ENCODE measurements around the gene MRPL52. TPM values are rescaled to one million over a fixed set of nuclear protein-coding genes. Genes with fewer than 3 reads are reported as not detected.
"Not testable (repeated sequence)": the region's sequence is repeated elsewhere in the genome, so short reads cannot be mapped to it uniquely, and the experiment has no call there.

Gene MRPL52
- total RNA-seq, 2 experiments from 2014 or later, result 170 TPM

DNA sequence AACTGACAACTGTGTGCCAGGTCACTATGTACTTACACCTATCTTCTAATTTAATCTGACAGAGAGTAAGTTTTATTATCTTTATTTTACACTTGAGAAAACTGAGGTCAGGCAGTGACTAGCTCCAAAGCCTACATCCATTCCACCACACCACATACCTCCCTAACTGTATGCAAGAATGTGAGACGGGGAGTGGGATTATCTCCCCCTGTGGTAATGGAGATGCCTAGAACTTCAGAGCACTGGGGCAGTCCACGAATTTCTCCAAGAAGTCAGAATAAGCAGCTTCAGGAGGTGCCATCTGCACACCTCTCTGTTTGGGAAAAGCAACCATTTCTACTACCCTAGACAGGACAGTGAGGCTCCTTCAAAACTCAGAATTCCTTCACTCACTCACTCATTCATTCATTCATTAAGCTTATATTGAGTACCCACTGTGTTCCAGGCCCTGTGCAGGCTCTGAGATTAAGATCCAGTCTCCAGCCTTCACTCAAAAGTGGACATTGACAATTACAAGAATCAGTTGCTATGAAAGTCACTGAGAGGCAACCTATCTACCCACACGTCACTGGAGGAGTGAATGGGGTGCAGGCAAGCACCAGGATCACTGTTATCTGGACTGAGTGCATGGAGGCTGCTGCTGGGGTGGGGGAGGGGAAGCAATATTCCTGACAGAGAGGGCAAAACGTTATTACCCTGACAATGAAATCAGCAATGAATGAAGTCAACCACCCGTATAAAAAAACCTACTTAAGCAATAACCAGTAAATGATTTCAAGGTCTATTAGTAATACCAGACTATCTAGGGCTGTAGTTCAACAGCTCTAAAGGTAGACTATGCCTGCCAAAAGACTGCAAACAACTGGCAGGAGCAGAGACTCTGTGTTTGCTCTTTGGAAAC lies 32.4 kb upstream of the MRPL52 start:
- no peak overlapping the region for H3K4me3 Mint-ChIP-seq
- H3K36me3 Mint-ChIP-seq (ENCODE audit: low read depth), result no peaks in the 10 kb centered on the region
- DNase-seq, result no peak
- no peaks in the 10 kb centered on the region for H3K9me3 Mint-ChIP-seq
- no peaks in the 10 kb centered on the region for H3K4me1 Mint-ChIP-seq (ENCODE audit: low read depth)
- H3K27me3 Mint-ChIP-seq (ENCODE audit: low read depth), result peaks cover 6% of the 10 kb centered on the region
- intact Hi-C loops (cut with micrococcal nuclease), result no loop called here
- H3K27ac Mint-ChIP-seq, result no peak overlapping the region
- CTCF ChIA-PET, result interaction anchor here (1.2 kb wide), 1 partner anchor 14 kb away, joined by 3 read pairs; no protein-coding TSS in a partner anchor

- CTCF ChIA-PET, result no interaction called here
- H3K4me3 Mint-ChIP-seq, result no peak overlapping the region
- H3K4me1 Mint-ChIP-seq (ENCODE audit: low read depth), result no peaks in the 10 kb centered on the region
- no peak overlapping the region for H3K27ac Mint-ChIP-seq
- H3K36me3 Mint-ChIP-seq (ENCODE audit: low read depth), result no peaks in the 10 kb centered on the region
- no peaks in the 10 kb centered on the region for H3K9me3 Mint-ChIP-seq
- no peak for DNase-seq
- H3K27me3 Mint-ChIP-seq (ENCODE audit: low read depth), result peaks cover 6% of the 10 kb centered on the region
- intact Hi-C loops (cut with micrococcal nuclease), result no loop called here
These were observed 31.2 kb upstream of the MRPL52 start for GRCh38 chr14:22798528-22798927.

DNA sequence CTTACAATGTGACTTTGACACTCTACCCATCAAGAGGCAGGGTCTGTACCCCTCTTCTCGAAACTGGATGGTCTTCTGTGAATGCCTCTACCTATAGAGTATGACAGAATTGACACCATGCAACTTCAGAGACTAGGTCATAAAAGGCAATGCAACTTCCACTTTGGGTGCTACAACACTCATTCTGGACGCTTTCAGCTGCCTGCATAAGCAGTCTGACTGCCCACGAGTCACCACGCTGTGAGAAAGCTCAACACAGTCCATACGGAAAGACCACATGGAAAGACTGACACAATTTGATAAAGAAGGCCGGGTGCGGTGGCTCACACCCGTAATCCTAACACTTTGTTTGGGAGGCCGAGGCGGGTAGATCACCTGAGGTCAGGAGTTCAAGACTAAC lies 29.3 kb upstream of the MRPL52 start:
- H3K4me1 Mint-ChIP-seq (ENCODE audit: low read depth), result no peaks in the 10 kb centered on the region
- no peak overlapping the region for H3K4me3 Mint-ChIP-seq
- peaks cover 9% of the 10 kb centered on the region for H3K27me3 Mint-ChIP-seq (ENCODE audit: low read depth)

DNA sequence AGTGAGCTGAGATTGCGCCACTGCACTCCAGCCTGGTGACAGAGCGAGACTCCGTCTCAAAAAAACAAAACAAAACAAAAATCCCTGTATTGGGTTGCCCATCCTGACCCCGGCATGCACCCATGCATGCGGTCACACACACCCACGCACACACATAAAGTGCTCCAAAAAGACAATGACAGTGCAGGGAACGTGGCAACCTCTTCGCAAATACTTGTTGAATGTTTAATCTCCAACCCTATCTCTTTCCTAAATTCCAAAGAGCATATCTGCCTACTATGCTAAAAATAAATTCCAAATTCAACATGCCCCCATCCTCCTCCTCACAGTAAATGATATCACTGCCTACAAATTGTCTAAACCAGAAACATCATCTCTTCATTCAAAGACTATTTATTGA lies 28.0 kb upstream of the MRPL52 start:
- H3K27ac Mint-ChIP-seq, result no peak overlapping the region
- CTCF ChIA-PET, result no interaction called here

More for the DNA sequence above, 29.3 kb upstream of the MRPL52 start:
- no peak for DNase-seq
- H3K9me3 Mint-ChIP-seq, result no peaks in the 10 kb centered on the region
- CTCF ChIA-PET, result no interaction called here
- no peaks in the 10 kb centered on the region for H3K36me3 Mint-ChIP-seq (ENCODE audit: low read depth)
- intact Hi-C loops (cut with micrococcal nuclease), result no loop called here
- no peak overlapping the region for H3K27ac Mint-ChIP-seq

GRCh38 chr14:22802860-22803686 lies 26.6 kb upstream of the MRPL52 start:
- intact Hi-C loops (cut with micrococcal nuclease), result no loop called here
- DNase-seq, result no peak
- CTCF ChIA-PET, result interaction anchor here (0.6 kb wide), 1 partner anchor 51 kb away, joined by 3 read pairs; no protein-coding TSS in a partner anchor
- Mint-ChIP-seq H3K36me3 (ENCODE audit: low read depth) (no peaks in the 10 kb centered on the region), H3K27ac (no peak overlapping the region), H3K27me3 (ENCODE audit: low read depth) (peaks cover 9% of the 10 kb centered on the region), H3K4me1 (ENCODE audit: low read depth) (no peaks in the 10 kb centered on the region), H3K9me3 (no peaks in the 10 kb centered on the region), H3K4me3 (no peak overlapping the region)

More for the DNA sequence above, 28.0 kb upstream of the MRPL52 start:
- intact Hi-C loops (cut with micrococcal nuclease), result no loop called here
- no peaks in the 10 kb centered on the region for H3K36me3 Mint-ChIP-seq (ENCODE audit: low read depth)
- no peak overlapping the region for H3K4me3 Mint-ChIP-seq
- peaks cover 9% of the 10 kb centered on the region for H3K27me3 Mint-ChIP-seq (ENCODE audit: low read depth)
- H3K9me3 Mint-ChIP-seq, result no peaks in the 10 kb centered on the region
- no peaks in the 10 kb centered on the region for H3K4me1 Mint-ChIP-seq (ENCODE audit: low read depth)
- DNase-seq, result no peak

- intact Hi-C loops (cut with micrococcal nuclease), result no loop called here
- no peak for DNase-seq
- H3K36me3 Mint-ChIP-seq (ENCODE audit: low read depth), result no peaks in the 10 kb centered on the region
- CTCF ChIA-PET, result no interaction called here
- no peak overlapping the region for H3K27ac Mint-ChIP-seq
- peaks cover 9% of the 10 kb centered on the region for H3K27me3 Mint-ChIP-seq (ENCODE audit: low read depth)
- H3K4me3 Mint-ChIP-seq, result no peak overlapping the region
- H3K4me1 Mint-ChIP-seq (ENCODE audit: low read depth), result no peaks in the 10 kb centered on the region
- no peaks in the 10 kb centered on the region for H3K9me3 Mint-ChIP-seq
These were observed 26.1 kb upstream of the MRPL52 start for GRCh38 chr14:22803687-22803974.

- H3K27ac Mint-ChIP-seq; H3K9me3 Mint-ChIP-seq; H3K36me3 Mint-ChIP-seq (ENCODE audit: low read depth); H3K4me1 Mint-ChIP-seq (ENCODE audit: low read depth); intact Hi-C loops (cut with micrococcal nuclease); H3K27me3 Mint-ChIP-seq (ENCODE audit: low read depth); DNase-seq; H3K4me3 Mint-ChIP-seq: not testable (repeated sequence)
- CTCF ChIA-PET, result interaction anchor here (0.6 kb wide), 2 partner anchors 43 to 146 kb away, joined by 3 to 5 read pairs; no protein-coding TSS in a partner anchor
These were observed 24.5 kb upstream of the MRPL52 start for GRCh38 chr14:22805235-22805634.

- H3K27me3 Mint-ChIP-seq (ENCODE audit: low read depth), result peaks cover 3% of the 10 kb centered on the region
- DNase-seq, result no peak
- H3K4me3 Mint-ChIP-seq, result no peak overlapping the region
- H3K4me1 Mint-ChIP-seq (ENCODE audit: low read depth), result peaks cover 2% of the 10 kb centered on the region
- no peaks in the 10 kb centered on the region for H3K36me3 Mint-ChIP-seq (ENCODE audit: low read depth)
- intact Hi-C loops (cut with micrococcal nuclease), result no loop called here
- no peaks in the 10 kb centered on the region for H3K9me3 Mint-ChIP-seq
- no peak overlapping the region for H3K27ac Mint-ChIP-seq
- CTCF ChIA-PET, result interaction anchor here (0.7 to 2.1 kb wide), 6 partner anchors 12 to 237 kb away, joined by 3 to 7 read pairs (median 4); no protein-coding TSS in a partner anchor
These were observed 22.1 kb upstream of the MRPL52 start for GRCh38 chr14:22807432-22808087.

GRCh38 chr14:22808388-22809209 lies 21.1 kb upstream of the MRPL52 start:
- intact Hi-C loops (cut with micrococcal nuclease), result no loop called here
- DNase-seq, result no peak
- H3K27me3 Mint-ChIP-seq (ENCODE audit: low read depth), result peaks cover 3% of the 10 kb centered on the region
- CTCF ChIA-PET, result interaction anchor here (0.7 to 2.1 kb wide), 5 partner anchors 11 to 210 kb away, joined by 3 to 7 read pairs (median 4); no protein-coding TSS in a partner anchor
- no peak overlapping the region for H3K4me3 Mint-ChIP-seq
- H3K36me3 Mint-ChIP-seq (ENCODE audit: low read depth), result no peaks in the 10 kb centered on the region
- peaks cover 2% of the 10 kb centered on the region for H3K4me1 Mint-ChIP-seq (ENCODE audit: low read depth)
- no peak overlapping the region for H3K27ac Mint-ChIP-seq
- H3K9me3 Mint-ChIP-seq, result no peaks in the 10 kb centered on the region

DNA sequence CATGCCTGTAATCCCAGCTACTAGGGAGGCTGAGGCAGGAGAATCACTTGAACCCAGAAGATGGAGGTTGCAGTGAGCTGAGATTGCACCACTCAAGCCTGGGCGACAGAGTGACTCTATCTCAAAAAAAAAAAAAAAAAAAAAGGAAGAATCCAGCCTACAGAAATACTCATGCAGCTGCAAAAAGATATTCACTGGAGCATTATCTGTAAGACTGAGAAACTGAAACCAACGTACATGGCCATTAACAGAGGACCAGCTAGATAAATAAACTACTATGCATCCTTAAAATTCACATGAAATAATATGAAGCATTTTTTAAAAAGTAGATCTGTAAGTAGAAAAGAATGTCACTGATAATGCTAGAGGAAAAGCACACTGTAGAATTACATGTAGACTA lies 18.0 kb upstream of the MRPL52 start:
- H3K36me3 Mint-ChIP-seq (ENCODE audit: low read depth), result no peaks in the 10 kb centered on the region
- CTCF ChIA-PET, result interaction anchor here (0.6 to 3.7 kb wide), 3 partner anchors 33 to 154 kb away, joined by 3 to 11 read pairs (median 5); no protein-coding TSS in a partner anchor
- H3K27ac Mint-ChIP-seq, result no peak overlapping the region
- no peaks in the 10 kb centered on the region for H3K9me3 Mint-ChIP-seq
- H3K4me3 Mint-ChIP-seq, result no peak overlapping the region
- H3K27me3 Mint-ChIP-seq (ENCODE audit: low read depth), result no peaks in the 10 kb centered on the region
- no peak for DNase-seq
- intact Hi-C loops (cut with micrococcal nuclease), result no loop called here
- peaks cover 11% of the 10 kb centered on the region for H3K4me1 Mint-ChIP-seq (ENCODE audit: low read depth)

- H3K27me3 Mint-ChIP-seq (ENCODE audit: low read depth), result no peaks in the 10 kb centered on the region
- no peaks in the 10 kb centered on the region for H3K36me3 Mint-ChIP-seq (ENCODE audit: low read depth)
- CTCF ChIA-PET, result interaction anchor here (0.6 to 3.7 kb wide), 5 partner anchors 10 to 209 kb away, joined by 3 to 11 read pairs (median 4); no protein-coding TSS in a partner anchor
- DNase-seq, result no peak
- H3K4me1 Mint-ChIP-seq (ENCODE audit: low read depth), result peaks cover 11% of the 10 kb centered on the region
- H3K4me3 Mint-ChIP-seq, result no peak overlapping the region
- intact Hi-C loops (cut with micrococcal nuclease), result no loop called here
- no peak overlapping the region for H3K27ac Mint-ChIP-seq
- H3K9me3 Mint-ChIP-seq, result no peaks in the 10 kb centered on the region
These were observed 16.9 kb upstream of the MRPL52 start for GRCh38 chr14:22812744-22813143.
